Right cardiac atrium (tissue), 5 donors: ENCODE measurements around the gene HOXA6. TPM values are rescaled to one million over a fixed set of nuclear protein-coding genes. Genes with fewer than 3 reads are reported as not detected.

ENCODE experiments used
- ATAC-seq, 2 donors: fragments of 200-7000 bp; cut with Tn5 transposase; one replicate each; pipeline versions ENCODE4 v1.8.0 to v1.9.1; 2020; ENCODE audit warnings: moderate library complexity in 2 of 2, mild to moderate bottlenecking in 1 of 2
- DNase-seq, 3 donors: peaks; one replicate each; pipeline ENCODE4 v3.0.0-alpha.2; 2020
- H3K27ac ChIP-seq: one replicate; pipeline ENCODE4 v1.5.1; 2013; ENCODE audit warnings: mild to moderate bottlenecking, low read length, control low read depth, moderate library complexity
- H3K27me3 ChIP-seq: one replicate; pipeline ENCODE4 v1.6.1; 2013; ENCODE audit not compliant: control insufficient read depth, insufficient read depth
- H3K4me1 ChIP-seq: one replicate; pipeline ENCODE4 v1.6.1; 2013; ENCODE audit warnings: low read length; ENCODE audit not compliant: control insufficient read depth, insufficient read depth
- H3K4me3 ChIP-seq: one replicate; pipeline ENCODE4 v1.5.1; 2013; ENCODE audit warnings: low read length, control low read depth
- H3K9me3 ChIP-seq: one replicate; pipeline ENCODE4 v1.6.1; 2013; ENCODE audit warnings: low read length; ENCODE audit not compliant: control insufficient read depth
- WGBS: extraction: QIAGEN DNeasy Blood & Tissue Kit; methylation state at CpG from one replicate; pipeline ENCODE4 v1.1.7; 2013; 5-methylcytosine and 5-hydroxymethylcytosine counted together
- intact Hi-C, 4 donors: fragments of 100-400 bp; cut with DNase I; formaldehyde crosslinking; loops; one replicate each; pipeline versions ENCODE4 v1.11.0 to v1.14.0; 2022 to 2023
- polyA plus RNA-seq: library from polyadenylated mRNA; stranded (reverse); fragments of 200-250 nt; gene quantifications from one replicate; pipeline ENCODE4 v1.2.3, GENCODE V29; 2013
- total RNA-seq, 4 donors: library from RNA; stranded (reverse); fragmentation: NEBNext Ultra II Directional; extraction: Animal tissue kit (Norgen Biotek cat#: 25700); gene quantifications; one replicate each; pipeline ENCODE4 v1.2.1, GENCODE V29; 2021
- donor health status: healthy with polysubstance abuse.
- donor health status: DM: no; HTN: yes; CAD: no.
- donor health status: DM: no; HTN: no; CAD: no.
- donor health status: DM: no; HTN: yes; CAD: no; lungs with severe emphysema.
- donor health status: DM: yes; HTN: yes; CAD: no.

The HOXA6 gene
- total and polyA plus RNA-seq, 5 donors, result not detected

DNA sequence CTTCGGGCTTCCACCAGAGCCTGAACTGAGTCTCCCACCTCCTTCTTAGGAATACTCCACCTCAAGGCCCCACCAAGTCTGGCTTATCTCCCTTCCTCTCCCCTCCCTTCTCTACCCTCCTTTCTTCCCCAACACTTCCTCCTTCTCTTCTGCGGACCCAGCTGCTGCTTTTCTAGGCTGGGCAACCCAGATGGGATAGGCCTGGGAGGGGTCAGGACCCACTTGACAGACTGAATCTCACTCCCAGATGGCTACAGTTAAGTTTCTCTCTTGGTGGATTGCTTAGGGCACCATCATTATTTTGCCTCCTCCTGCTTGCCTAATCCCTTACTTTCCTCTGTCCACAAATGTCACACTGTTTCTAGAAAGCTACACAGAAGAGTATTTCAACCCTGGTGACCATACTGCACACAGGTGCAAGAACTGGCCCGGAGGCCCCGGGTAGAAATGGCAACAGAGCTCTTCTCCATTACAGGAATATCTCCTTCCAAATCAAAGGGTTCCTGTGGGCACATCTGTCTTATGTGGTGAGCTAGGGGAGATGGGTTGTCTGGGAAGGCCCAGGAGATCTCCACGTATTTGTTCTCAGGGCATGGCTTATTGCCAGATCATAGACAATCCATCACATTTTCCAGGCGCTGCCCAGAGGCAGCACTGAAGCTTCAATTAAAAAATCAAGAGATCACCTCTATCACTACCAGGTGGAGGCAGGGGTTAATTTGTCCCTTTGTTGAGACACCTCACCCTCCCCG, 42.6 kb upstream of the HOXA6 start:
- Histone ChIP-seq H3K27ac (no peak overlapping the region), H3K27me3 (no peaks in the 10 kb centered on the region), H3K9me3 (no peaks in the 10 kb centered on the region), H3K4me1 (peaks cover 6% of the 10 kb centered on the region), H3K4me3 (no peak overlapping the region)
- intact Hi-C loops, result loop anchor here in 2 of 4 donors (10.0 kb wide), 3 partner anchors 735 to 905 kb away; no protein-coding TSS in a partner anchor
- ATAC-seq (no peak), DNase-seq (no peak)
- 44% methylated on average over 7 of the region's 7 CpGs for WGBS

DNA sequence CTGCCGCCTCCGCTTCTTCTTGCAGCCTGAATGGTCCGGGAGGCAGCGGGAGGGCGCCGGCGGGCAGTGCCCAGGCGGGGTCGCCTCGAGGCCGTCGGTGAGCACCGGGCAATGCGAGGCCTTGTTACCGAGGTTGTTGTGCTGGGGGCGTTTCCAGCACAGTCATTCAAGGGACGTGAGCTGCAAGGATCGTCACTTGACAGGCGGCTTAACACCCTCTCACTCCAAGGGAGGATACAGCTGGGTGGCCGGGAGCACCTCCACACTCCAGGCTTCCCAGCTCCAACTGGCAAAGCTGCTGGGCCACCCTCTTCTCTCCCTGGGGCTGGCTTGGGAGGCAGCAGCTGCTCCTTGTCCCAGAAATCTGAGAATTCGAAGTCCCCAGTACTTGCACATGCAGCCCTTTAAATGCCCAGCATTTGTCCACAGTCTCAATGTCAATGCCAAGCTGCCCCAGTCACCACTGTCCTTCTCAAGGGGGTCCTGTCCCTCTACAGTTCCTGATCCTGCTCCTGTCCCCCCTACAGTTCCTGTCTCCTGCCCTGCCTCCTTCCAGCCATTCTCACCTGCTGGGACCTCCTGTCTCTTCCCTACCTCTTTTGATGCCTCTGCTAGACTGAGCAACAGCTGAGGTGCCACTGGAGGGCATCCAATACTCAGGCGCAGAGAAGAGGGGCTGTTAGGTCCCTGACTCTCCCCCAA, 41.9 kb upstream of the HOXA6 start:
- Histone ChIP-seq H3K4me3 (peak overlapping the region; percentile 6), H3K27ac (no peak overlapping the region), H3K4me1 (peaks cover 8% of the 10 kb centered on the region), H3K9me3 (no peaks in the 10 kb centered on the region), H3K27me3 (no peaks in the 10 kb centered on the region)
- 13% methylated on average over 22 of the region's 22 CpGs for WGBS
- intact Hi-C loops, result no loop called here
- DNase-seq, result no peak
- no peak for ATAC-seq

DNA sequence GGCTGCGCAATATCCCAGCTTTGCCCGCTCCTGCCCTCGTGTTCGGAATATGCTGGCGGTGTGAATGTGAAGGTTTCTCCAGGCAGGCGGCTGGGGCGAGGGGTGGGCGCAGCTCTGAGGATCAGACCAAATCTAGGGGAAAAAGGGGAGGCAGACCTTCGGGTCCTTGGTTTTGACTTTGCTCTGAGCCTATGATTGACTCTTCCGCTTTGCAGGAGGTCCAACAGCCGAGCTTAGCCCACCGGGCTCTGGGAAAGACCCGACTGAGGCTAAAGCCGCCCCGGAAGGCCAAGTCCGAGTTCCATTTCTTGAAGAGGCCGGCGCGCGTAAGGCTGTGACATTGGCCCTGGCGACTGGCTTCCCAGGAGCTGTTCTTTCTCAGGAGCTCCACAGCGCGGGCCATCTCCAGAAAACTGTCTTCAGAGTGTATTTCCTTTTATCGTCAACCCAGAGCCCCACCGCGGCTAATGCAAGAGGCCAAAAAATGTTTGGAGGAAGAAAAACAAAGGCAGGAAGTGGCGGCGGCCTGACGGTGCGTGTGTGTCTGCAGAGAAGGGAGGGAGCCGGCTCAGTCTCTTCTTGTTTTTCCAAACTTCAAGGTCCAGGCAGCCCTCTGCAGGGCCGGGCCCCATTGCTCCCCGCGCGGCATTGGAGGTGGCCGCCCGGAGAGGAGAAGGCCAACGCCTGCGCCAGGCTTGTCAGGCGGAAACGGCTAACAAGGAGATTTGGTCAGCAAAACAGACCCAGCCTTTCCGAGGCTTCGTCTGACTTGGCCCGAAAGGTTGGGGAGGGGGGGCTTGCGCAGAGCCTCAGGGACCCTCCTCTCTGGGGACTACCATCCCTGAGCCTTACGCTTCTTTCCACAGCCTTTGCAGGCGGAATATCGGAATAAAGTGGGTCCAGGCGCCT, 41.1 kb upstream of the HOXA6 start:
- no peaks in the 10 kb centered on the region for H3K9me3 ChIP-seq
- peak overlapping the region; percentile 6 for H3K4me3 ChIP-seq
- DNase-seq, result peak in 1 of 3 donors; percentile 50
- peak in 1 of 2 donors; percentile 18 for ATAC-seq
- intact Hi-C loops, result no loop called here
- peaks cover 8% of the 10 kb centered on the region for H3K4me1 ChIP-seq
- H3K27me3 ChIP-seq, result no peaks in the 10 kb centered on the region
- WGBS, result 4% methylated on average over 49 of the region's 49 CpGs
- H3K27ac ChIP-seq, result no peak overlapping the region

DNA sequence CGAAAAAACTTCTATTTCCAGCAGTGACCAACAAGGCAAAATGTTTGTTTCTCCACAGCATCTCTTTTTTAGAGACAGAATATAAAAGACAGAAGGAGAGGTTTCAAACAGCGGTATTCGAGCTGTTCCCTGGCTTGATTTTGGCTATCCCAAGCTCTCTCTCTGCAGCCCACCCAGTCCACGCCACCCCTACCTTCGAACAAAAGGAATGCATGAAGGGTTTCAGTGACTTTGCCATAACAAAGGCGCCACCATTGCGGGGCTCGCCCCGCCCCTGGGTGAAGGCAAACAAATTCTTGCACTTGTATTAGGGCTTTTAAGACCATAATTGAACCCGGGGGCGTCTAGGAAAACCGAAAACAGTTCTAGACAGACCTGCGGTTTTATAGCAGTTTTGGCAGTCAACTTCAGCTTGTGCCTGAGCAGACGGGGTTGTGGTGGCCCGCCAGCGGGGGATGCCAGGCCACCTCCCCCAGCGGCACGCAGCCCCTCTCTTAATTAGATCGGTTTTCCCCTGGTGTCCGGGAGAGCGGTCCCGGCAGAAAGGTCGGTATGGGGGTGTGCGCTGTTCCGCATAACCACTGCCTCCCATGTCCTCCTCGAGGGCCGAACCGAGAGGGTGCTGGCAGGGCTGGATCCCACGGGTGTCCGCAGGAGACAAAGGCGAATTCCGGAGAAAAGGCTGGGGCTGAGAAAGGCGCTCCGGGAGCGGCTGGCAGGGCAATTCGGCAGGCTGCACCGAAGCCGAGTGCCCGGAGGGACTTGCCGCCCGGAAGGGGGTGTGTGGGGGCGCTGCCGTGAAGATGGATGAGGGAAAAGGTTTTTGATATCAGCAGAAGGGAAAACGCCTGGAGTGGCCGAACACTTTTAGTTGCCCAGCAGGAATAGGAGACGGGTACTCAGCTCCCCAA, 40.2 kb upstream of the HOXA6 start:
- H3K4me3 ChIP-seq, result no peak overlapping the region
- no peak overlapping the region for H3K27ac ChIP-seq
- no peaks in the 10 kb centered on the region for H3K27me3 ChIP-seq
- intact Hi-C loops, result no loop called here
- ATAC-seq (no peak), DNase-seq (peak in 1 of 3 donors; percentile 26)
- peaks cover 5% of the 10 kb centered on the region for H3K4me1 ChIP-seq
- H3K9me3 ChIP-seq, result no peaks in the 10 kb centered on the region
- WGBS, result 6% methylated on average over 46 of the region's 46 CpGs

DNA sequence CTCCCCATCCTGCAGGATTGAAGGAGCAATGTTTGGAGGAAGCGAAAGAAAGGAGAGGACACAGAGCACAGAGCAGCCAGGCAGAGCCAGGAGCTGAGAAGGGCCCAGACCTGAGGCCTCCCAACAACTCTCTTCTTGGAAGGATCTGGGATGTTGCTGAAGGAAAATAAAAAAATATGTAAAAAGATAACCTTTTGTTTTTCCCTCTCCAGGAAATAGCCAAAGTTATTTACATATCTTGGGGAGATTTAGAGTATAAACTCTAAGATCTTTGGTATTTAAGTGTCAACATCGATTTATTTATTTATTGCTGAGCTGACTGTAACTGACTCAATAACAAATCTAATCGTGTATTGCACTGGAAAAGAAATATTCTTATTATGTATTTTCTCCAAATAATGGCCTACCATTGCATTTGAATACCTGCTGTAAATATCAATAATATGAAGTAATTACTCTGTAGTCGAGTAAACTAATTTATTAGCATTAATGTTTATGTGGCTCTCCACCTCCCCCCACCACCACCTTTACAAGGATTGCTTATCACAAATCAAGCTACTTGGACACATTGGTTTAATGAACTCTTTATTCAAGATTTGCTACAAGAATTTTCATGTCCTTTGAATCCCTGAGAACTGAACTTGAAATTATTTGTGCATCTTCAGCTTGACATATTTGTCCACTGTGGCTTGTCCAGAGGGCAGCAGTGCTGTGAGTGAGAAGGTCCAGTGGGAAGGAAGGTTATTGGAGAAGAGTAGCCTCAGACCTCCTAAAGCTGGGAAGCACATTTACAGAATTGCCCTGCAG, 39.3 kb upstream of the HOXA6 start:
- peaks cover 5% of the 10 kb centered on the region for H3K4me1 ChIP-seq

DNA sequence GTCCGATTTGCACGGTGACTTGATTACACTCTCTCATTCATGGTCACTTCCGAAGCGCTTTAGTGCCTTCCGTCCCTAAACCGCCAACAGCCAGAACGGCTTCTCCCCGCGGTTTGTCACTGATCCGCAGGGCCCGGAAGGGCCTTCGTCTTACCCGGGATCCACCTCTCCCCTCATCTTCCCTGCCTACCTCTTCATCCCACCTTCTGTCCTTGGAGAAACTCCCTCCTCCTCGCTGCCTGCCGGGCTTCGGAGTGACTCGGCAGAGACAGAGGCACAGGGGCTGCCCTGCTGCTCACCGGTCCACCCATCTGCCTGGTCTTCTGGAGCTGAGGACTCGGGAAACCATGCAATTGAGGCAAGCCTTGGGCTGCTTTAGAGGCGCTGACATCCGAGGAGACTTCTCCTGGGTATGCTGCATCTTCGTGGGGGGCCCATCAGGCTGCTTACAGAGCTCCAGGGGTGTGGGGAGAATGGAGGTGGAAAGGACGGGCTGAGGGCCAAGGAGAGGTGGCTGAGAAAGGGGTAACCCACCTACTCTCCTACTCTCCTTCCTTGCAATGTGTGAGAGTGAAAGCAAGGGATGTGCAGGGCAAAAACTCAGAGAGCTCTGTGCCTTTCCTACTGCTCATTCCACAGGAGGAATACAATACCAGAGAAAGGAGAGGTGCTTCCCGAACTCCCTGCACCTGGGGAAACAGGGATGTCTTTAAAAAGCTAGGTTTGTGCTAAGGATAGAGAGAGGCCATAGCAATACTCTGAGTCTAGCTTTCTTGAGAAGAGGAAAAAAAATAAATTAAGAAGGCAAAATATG, 38.5 kb upstream of the HOXA6 start:
- Histone ChIP-seq H3K27ac (no peak overlapping the region), H3K9me3 (no peaks in the 10 kb centered on the region), H3K27me3 (no peaks in the 10 kb centered on the region), H3K4me3 (no peak overlapping the region), H3K4me1 (peaks cover 5% of the 10 kb centered on the region)
- ATAC-seq, result no peak
- WGBS, result 9% methylated on average over 24 of the region's 24 CpGs
- DNase-seq, result no peak
- intact Hi-C loops, result no loop called here

More for the DNA sequence above, 39.3 kb upstream of the HOXA6 start:
- no peak for DNase-seq
- intact Hi-C loops, result no loop called here
- WGBS, result 41% methylated on average over 4 of the region's 4 CpGs
- no peaks in the 10 kb centered on the region for H3K9me3 ChIP-seq
- H3K27me3 ChIP-seq, result no peaks in the 10 kb centered on the region
- ATAC-seq, result no peak
- H3K4me3 ChIP-seq, result no peak overlapping the region
- H3K27ac ChIP-seq, result no peak overlapping the region

DNA sequence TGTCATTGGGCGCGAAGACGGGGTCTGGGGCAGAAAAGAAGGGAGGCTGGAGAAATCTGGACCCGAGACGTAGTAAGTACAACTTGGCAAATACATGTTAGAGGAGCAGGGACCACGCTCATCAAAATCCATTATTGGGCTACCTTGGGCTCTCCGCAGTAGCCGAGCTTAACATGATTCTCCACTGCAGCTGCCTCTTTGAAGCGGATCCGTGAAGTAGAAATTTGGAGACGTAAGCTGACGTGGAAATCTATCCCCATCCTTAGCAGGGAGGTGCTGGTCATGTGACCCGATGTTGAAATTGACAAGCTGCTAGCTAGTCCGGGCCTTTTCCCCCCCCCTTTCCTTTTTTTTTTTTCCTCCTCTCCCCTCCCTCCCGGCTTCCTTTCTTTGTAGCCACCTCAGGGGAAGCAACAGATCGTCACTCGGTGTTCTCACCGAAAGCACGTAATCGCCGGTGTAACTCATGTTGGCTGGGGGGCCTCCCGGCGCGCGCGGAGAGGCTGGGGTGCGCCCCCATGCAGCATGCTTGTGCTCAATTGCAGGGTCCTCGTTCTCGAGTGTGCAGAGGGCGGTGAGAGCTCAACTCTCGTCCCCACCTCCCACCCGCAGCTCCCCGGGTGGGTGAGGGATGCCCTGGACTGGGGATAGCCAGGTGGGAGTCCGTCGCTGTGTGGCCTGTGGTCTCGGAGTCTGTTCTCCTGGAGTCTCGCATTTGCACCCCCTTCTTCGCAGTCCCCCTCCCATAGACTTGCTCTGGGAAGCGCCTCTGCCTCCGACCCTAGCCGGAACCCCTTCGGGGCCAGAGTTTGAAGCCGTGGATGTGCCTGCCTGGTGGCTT, 37.7 kb upstream of the HOXA6 start, which contains the start of gene HOXA11:
TSS of gene HOXA11 (minus strand) at position 220 of the 841 bp plus-strand sequence. CDS start at position 132, 88 bp downstream.
- Histone ChIP-seq H3K27ac (no peak within 1 kb of the TSS), H3K27me3 (no peaks in the 10 kb centered on the region), H3K9me3 (no peaks in the 10 kb centered on the region), H3K4me1 (peaks cover 5% of the 10 kb centered on the region), H3K4me3 (peak within 1 kb of the TSS; percentile 41)
- WGBS, result 5% methylated on average over 43 of the region's 43 CpGs
- intact Hi-C loops, result no loop called here
- ATAC-seq (peak in 1 of 2 donors; percentile 7), DNase-seq (no peak)

DNA sequence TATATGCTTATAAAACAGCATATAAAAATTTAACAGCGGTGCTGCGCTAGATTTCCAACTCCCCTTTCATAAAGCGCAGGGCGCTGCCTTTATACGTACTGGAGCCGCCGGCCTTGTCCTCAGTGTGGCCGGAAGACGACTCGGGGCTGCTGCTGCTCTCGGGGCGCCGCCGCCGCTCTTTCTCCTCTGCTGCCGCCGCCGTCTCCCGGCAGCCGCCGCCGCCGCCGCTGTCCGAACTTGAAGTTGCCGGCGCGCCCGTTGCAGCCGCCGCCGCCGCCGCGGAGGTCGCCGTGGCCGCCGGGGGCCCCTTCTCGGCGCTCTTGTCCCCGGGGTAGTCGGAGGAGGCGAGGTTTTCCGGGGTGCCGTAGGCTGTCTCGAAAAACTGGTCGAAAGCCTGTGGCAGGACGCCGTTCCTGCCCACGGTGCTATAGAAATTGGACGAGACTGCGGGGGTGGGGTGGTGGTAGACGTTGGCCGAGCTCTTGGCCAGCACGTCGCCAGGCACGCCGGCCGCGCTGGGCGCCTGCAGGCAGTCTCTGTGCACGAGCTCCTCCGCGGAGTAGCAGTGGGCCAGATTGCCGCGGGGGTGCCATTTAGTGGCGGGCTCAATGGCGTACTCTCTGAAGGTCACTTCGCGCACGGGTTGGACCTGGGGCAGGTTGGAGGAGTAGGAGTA, 36.9 kb upstream of the HOXA6 start:
- H3K4me3 ChIP-seq, result peak overlapping the region; percentile 41
- no peaks in the 10 kb centered on the region for H3K27me3 ChIP-seq
- no peak overlapping the region for H3K27ac ChIP-seq
- 2% methylated on average over 72 of the region's 72 CpGs for WGBS
- intact Hi-C loops, result no loop called here
- ATAC-seq (no peak), DNase-seq (peak in 2 of 3 donors; percentile 60 to 71)
- peaks cover 5% of the 10 kb centered on the region for H3K4me1 ChIP-seq
- no peaks in the 10 kb centered on the region for H3K9me3 ChIP-seq
